ENCODE measurements around the gene MAGEB17.
"Not testable (repeated sequence)": the region's sequence is repeated elsewhere in the genome, so short reads cannot be mapped to it uniquely, and the experiment has no call there.

The MAGEB17 gene

DNA sequence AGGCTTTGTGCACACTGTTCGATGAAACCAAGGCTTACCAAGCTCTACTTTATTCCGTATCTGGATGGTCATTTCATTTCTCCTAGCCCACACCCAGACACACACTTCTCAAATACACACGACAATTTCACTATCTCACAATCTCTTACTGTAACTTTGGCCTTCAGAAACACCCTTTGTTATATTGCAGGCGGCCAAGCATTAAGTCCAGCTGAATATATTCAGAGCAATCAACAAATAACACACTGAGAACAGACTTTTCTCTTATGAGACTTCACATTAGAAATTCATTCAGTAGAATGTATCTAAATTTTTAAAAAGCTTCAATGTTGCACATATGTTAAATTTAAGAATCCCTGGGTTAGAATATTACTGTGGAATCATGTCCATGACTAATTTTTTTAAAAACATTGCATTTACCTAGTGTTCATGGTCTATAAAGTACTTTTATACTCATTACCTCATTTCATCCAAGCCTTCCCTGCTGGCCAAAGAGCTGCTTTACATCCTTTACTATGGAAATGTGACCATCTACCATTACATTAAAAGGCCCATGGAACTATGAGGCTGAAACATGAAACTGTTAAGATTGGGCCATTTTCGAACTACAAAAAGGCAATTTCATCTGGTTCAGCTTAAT, 10.5 kb upstream of the MAGEB17 start:
- DNase-seq = no peak

GRCh38 chrX:16160729-16161128, 6.6 kb upstream of the MAGEB17 start:
- no peak for DNase-seq

- DNase-seq = not testable (repeated sequence)
Measured at GRCh38 chrX:16161173-16161572, 6.1 kb upstream of the MAGEB17 start.

GRCh38 chrX:16162391-16162790, 4.9 kb upstream of the MAGEB17 start:
- DNase-seq = no peak

DNA sequence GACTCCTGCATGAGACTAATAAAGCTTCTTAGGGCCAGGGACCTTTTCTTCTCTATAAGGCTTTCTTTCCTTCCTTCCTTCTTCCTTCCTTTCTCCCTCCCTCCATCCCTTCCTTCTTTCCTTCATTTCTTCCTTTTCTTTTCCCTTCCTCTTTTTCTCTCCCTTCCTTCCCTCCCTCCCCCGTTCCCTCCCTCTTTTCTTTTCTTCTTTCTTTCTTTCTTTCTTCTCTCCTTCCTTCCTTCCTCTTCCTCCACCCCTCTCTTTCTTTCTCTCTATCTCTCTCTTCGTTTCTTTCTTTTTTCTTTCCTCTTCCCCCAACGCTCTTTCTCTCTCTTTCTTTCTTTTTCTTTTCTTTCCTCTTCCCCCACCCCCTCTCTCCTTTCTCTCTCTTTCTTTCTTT, 2.5 kb upstream of the MAGEB17 start:
- DNase-seq = no peak

DNA sequence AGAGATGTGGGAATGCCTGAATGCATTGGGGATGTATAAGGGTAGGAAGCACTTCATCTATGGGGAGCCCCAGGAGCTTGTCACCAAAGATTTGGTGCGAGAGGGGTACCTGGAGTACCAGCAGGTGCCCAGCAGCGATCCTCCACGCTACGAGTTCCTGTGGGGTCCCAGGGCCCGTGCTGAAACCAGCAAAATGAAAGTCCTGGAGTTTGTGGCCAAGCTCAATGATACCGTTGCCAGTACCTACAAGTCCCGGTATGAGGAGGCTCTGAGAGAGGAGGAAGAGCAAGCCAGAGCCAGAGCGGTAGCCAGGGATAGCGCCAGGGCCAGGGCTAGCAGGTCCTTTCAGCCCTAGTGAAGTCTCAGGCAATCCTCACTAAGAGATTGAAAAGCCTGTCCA, 3.8 kb downstream of the MAGEB17 start:
- no peak for DNase-seq

GRCh38 chrX:16171944-16172343, 4.7 kb downstream of the MAGEB17 start:
- no peak for DNase-seq

DNA sequence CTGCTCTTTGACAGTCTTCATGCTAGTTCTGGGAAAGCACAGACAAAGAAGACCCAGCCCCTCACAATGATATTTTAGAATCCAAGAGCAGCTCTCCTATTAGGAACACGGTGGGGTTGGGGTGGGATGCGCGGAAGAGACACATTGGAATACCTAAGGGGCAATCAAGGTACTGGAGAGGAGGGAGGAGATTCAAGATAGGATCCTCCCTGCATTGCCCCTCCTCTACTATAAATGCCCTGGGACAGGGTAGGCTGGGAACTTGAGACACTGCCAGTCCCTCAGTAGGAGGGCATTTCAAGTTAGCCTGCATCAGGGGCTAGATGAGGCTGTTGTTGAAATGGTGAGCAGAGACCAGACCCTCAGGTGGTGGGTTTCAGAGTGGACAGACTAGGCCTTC, 5.1 kb downstream of the MAGEB17 start:
- DNase-seq = no peak

GRCh38 chrX:16175329-16176061, 8.2 kb downstream of the MAGEB17 start:
- no peak for DNase-seq

DNA sequence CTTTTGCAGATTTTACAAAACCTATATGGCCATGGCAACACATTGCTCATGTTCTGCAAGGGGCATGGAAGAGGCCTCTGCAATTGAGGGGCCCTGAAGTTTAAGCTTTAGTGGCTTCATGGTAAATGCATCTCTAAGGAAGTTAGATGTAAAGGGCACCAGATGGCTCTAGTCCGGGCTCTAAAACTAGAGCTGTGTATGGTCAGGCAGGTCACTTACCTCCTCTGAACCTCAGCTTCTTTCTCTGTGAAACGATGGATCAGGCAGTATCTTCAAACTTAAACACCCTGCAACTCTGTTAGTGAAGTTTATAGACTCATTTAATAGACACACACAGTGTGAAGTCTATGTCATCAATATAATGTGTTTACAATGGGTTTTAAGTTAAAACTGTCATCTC, 10.0 kb downstream of the MAGEB17 start:
- DNase-seq = no peak

DNA sequence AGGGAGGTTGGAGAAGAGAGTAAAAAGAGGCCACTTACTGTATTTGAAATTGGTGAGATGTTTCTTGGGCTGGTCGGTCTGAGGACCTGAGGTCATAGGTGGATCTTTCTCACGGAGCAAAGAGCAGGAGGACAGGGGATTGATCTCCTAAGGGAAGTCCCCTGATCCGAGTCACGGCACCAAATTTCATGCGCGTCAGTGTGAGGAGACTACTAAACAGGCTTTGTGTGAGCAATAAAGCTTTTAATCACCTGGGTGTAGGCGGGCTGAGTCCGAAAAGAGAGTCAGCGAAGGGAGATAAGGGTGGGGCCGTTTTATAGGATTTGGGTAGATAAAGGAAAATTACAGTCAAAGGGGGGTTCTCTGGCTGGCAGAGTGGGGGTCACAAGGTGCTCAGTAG, 16.6 kb downstream of the MAGEB17 start:
- not testable (repeated sequence) for DNase-seq

GRCh38 chrX:16185725-16186136, 18.4 kb downstream of the MAGEB17 start:
- no peak for DNase-seq

DNA sequence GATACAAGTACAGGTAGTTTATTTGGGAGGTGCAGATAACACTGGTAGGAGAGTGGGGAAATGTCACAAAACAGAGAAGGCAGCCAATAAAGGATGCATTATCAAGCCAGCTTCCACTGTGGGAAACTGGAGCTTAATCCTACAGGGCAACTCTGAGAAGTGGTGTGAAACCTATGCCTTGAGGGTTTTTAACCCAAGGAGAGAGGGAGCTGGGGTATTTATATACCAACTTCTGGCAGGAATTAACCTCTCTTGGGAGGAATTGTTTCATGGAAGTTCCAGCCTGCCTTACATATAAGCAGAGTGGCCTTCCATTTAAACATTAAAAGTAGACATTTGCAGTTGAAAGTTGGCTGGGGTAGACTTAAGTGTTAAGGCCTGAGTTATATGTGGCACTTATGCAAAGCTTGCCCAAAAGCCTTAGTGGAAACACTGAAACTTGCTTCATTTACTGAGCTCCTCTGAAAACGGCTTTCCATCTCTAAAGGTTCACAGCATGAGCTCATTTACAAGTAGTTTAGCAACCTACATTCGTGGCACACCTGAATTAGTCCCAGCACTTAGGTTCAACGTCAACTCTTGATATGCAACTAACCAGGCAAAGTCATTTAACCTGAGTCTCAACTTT, 19.2 kb downstream of the MAGEB17 start:
- DNase-seq = no peak

GRCh38 chrX:16187024-16187760, 19.9 kb downstream of the MAGEB17 start:
- DNase-seq = no peak

DNA sequence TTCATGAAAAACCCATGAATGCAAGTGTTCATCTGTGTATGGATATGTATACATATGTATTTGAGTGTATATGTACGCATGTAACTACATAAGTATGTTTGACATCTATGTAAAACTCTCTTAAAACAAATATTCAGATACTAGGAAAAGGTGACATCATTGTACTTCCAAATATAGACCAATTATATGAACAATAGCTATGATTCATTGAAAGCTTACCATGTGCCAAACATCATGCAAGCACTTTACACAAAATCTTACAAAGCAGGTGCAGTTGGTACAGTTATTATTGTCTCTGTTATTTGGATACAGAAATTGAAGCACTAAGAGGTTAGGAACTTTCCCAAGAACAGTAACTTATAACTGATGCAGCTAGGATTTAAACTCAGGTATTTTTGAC, 21.4 kb downstream of the MAGEB17 start:
- DNase-seq = no peak

- DNase-seq = no peak
Measured at GRCh38 chrX:16191605-16192004, 24.3 kb downstream of the MAGEB17 start.

GRCh38 chrX:16196829-16197228, 29.5 kb downstream of the MAGEB17 start:
- DNase-seq = no peak

- no peak for DNase-seq
Measured at GRCh38 chrX:16199343-16199742, 32.1 kb downstream of the MAGEB17 start.

- no peak for DNase-seq
Measured at GRCh38 chrX:16202943-16203342, 35.7 kb downstream of the MAGEB17 start.

DNA sequence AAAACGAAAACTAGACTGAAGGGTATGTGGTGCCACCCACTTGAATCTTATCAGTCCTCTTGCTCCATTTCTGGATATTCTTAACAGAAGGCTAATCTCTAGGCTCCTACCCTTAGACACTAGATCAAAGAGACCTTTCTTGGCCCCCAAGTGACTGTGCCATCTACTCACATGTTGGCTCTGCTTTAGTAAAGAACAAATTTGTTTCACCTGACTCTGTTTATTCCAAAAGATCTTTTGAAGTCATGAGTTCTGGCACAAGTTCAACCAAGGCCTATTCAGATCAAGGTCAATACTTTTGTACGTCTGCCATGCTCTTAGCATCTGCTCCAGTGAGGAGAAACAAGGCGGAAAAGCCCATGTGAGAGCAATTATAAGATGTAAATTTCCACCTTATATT, 37.3 kb downstream of the MAGEB17 start:
- DNase-seq = no peak

DNA sequence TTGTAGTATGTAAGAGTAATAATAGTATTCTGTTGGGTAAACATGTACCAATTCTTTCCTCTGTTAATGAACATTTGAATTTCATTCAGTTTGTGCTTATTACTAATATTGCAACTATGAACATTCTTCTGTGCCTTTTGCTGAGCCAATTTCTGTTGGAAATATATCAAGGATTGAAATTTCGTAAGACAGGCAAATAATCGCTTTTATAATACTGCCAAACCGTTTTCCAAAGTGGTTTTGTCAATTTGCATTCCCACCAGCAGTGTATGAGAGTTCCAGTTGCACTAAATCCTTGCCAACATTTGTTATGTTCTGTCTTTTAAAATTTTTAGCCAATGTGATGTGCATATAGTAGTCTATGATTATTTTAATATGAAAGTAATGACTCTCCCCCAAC, 38.6 kb downstream of the MAGEB17 start:
- no peak for DNase-seq

DNA sequence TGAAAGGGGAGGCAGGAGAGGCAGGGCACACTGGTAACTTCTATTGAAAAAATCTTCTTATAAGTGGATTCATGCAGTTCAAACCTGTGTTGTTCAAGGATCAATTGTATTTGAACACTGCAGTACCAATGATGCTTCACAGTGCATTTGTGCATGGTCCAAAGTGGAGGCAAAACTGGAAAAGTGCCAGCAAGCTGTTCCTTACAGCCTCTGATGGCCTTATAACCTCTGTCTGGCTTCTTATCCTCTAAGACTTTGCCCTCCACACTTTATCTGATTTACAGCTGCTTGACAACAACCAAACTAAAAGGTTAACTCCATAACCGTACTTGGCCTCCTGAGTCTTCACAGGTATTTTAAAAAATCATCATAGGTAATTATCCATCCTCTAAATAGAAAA, 40.4 kb downstream of the MAGEB17 start:
- DNase-seq = no peak

DNA sequence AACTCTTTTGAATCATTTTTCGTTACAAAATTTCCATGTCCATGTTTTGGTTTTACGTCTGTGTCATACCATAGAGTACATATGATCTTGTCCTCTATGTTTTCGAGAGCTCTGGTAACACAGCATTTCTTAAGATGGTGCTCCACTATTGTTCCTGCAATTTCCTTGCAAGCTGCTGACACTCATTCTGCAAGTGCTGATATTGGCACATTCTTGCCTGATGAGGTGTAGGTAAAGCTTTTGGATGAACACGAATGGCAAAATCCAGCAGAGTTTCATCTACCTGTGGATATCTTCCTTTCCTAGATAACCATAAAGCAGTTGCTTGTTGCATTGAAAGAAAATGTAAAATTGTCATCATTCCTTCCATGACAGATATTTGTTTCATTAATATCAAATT, 41.3 kb downstream of the MAGEB17 start:
- no peak for DNase-seq

GRCh38 chrX:16210061-16210460, 42.8 kb downstream of the MAGEB17 start:
- no peak for DNase-seq

Data from CD4-positive, alpha-beta T cell treated with Interleukin-21 for 1 hour (primary cell).